ENCODE results near the gene TBXT.
"Not testable (repeated sequence)": the region's sequence is repeated elsewhere in the genome, so short reads cannot be mapped to it uniquely, and the experiment has no call there.

TBXT gene, protein sequence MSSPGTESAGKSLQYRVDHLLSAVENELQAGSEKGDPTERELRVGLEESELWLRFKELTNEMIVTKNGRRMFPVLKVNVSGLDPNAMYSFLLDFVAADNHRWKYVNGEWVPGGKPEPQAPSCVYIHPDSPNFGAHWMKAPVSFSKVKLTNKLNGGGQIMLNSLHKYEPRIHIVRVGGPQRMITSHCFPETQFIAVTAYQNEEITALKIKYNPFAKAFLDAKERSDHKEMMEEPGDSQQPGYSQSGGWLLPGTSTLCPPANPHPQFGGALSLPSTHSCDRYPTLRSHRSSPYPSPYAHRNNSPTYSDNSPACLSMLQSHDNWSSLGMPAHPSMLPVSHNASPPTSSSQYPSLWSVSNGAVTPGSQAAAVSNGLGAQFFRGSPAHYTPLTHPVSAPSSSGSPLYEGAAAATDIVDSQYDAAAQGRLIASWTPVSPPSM
- total RNA-seq: 0 to 0.18 (median 0) reads per million in 4 experiments

DNA sequence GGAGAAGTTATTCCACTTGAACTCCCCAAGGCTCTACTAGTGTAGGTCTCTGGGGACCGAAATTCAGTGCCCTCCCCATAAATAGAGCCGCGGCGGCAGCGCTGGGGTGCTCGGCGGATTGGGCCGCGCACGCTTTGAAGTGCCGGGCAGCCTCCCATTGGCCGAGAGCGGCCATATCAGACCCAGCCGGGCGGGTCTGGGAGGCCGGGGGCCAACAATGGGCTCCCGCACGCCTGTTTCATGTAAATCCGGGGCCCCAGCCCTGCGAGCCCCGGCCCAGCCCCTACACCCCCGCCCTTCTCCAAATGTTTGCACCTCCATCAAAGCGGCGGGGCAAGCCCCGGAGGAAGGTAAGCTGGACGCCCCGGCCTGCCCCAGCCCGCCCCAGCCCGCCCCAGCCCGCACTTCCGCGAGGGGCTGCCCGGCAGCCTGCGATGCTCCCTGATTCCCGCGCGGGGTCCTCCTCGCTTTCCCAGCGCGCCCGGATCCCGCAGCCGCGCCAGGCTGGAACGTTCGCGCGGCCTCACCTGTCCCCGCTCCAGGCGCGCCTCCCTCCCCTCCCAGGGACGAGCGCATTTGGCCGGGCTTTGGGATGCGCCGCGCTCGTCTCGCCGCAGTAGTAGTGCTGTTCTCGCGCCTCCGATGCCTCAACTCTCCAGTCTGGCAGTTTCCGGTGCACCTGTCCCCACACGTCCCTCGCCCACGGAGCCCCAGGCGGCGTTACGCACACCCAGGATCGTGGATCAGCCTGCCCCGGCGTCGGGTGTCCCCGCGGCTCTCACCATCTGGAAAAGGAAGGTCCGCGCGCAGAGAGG, at the start of gene TBXT:
TSS of gene TBXT (minus strand) at position 51 of the 815 bp plus-strand sequence. CDS start 260 bp downstream, outside the sequence.
- no peak for DNase-seq

DNA sequence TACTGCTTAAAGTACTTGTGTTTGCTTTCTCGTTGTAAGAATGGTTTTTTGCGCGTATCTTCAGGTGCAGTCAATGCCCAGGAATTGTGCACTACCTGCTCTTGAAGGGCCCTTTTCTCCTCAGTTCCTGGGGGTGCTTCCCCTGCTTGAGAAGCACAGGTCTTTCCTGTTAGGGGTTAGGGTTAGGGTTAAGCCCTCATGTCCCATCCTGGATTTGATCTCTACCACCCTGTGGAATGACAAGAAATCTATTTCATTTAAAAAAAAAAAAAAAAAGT, 39.6 kb upstream of the TBXT start:
- no peak for DNase-seq

DNA sequence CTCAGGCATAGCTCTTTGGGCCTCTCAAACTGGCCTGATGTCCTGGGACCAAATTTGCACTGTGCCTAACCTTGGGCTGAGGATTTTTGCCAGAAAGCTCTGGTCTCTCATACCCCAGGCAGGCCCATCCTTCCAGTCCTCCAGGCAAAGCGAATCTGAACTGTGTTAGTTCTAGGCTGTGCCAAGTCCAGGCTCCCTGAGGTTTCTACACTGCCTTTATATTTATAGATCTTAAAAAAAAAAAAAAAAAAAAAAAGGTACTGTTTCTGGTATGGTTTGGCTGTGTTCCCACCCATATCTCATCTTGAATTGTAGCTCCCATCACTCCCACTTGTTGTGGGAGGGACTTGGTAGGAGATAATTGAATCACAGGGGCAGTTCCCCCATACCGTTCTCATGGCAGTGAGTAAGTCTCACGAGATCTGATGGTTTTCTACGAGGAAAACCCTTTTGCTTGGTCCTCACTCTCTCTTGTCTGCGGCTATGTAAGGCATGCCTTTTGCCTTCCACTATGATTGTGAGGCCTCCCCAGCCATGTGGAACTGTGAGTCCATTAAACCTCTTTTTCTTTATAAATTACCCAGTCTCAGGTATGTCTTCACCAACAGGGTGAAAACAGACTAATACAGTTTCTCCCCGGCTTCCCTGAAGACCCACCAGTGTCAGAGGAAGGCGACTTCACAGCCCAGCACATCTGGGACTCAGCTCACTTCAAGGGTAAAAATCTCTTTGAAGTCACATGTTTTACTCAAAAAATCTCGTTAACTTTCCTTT, 39.0 kb upstream of the TBXT start:
- no peak for DNase-seq

DNA sequence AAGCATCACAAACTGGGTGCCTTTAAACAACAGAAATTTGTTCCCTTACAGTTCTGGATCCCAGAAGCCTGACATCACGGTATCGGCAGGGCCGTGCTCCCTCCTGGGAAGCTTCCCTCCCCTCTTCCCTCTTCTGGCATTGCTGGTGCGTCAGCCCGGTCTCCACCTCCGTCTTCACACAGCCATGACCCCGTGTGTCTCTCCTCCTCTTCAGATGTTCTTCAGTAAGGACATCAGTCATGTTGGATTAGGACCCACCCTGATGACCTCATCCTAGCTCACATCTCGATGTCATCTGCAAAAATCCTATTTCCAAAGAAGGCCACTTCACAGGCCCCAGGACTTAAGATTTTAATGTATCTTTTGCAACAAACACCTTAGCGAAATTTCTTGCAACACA, 38.4 kb upstream of the TBXT start:
- no peak for DNase-seq

GRCh38 chr6:166204852-166205650, 37.4 kb upstream of the TBXT start:
- DNase-seq: no peak

DNA sequence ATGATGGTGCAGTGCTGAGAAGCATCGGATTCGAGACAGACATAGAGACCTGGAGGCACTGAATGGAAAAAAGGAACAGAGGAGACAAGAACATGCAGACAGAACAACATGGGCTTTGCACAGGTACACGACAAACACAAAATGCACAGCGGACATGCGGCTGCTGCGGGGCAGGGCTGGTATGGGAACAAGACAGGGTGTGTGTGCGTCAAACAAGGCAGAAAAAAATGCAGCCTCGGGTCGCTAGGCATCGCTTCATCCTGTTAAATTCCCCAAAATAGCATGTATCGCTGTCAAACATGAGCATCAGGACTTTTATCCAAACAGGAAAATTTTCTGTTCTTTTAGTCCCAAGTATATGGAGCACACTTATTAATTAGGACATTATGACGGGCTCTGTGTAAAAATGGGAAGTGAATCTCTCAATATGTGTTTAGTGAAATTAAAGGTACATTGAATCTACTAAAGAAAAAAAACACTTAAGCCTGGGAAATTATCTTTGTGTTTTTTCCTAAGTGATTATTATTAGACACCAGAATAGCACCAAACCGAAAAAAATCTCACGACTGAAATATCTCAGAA, 36.1 kb upstream of the TBXT start:
- no peak for DNase-seq

DNA sequence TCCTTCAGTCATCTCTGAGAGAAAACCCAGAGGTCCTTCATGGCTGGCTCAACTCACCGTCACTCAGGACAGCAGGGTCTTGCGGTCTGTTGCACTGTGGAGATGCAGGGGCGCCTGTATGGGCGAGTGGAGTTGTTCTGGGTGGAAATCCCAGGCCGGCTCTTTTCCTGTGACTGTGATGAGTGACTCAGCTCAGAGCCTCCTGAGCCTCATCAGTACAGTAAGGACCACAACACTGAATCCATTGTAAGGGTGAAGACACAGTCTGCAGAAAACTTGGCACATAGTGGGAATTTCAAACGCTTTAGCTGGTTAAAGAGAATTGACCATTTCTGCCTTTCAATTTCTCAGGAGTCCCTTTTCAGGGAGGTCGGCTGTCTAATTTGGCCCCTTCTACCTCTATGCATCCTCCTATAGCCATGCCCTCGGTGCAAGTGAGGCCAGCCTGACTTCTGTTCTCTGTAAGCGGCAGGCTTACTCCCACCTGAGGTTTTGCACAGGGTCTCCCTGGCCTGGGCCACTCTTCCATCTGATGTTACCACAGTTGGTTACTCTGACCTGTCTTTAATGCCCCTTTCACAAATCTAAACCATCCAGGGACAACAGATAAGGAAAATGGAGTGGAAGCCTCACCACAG, 35.5 kb upstream of the TBXT start:
- no peak for DNase-seq

- no peak for DNase-seq
Observed at GRCh38 chr6:166202321-166202733, 34.7 kb upstream of the TBXT start.

DNA sequence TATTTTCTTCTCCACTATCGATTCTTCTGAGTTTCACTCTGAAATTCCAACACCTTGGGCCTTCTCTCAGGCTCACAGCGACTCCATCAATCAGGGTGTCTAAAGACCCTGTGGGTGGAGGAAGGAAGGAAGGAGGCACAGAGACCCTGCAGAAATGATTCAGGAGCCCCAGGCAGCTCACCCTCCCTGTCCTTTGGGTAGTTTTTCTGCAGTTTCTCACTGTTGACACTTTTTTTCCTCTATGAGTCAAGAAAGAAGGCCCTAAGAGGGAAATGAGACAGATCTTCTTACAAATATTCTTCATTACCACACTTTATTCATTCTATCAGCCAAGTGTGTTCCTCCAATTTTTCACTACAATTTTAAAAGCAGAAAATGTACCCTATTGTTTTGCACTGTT, 34.2 kb upstream of the TBXT start:
- DNase-seq: no peak

- DNase-seq: no peak
Observed at GRCh38 chr6:166197361-166197760, 29.7 kb upstream of the TBXT start.

DNA sequence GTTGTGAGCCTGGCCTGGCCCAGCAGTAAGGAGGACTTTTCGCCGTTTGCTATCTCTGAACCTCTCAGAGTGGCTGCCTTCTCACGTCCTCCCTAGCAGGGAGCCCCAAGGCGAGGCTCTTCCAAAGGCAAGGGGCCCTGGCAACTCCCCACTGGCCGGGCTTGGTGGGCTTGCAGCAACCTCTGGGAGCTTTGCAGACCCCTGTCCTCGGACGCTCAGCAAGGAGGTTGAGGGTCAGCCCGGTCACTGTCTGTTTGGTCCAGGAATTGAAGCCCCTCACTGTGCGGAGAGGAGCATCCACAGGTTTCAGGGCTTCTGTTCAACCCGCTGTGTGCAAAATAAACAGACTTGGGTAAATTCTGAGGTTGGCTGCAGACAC, 28.2 kb upstream of the TBXT start:
- no peak for DNase-seq

GRCh38 chr6:166194914-166195859, 27.5 kb upstream of the TBXT start:
- DNase-seq: no peak

- DNase-seq: no peak
Observed at GRCh38 chr6:166192557-166192956, 24.9 kb upstream of the TBXT start.

DNA sequence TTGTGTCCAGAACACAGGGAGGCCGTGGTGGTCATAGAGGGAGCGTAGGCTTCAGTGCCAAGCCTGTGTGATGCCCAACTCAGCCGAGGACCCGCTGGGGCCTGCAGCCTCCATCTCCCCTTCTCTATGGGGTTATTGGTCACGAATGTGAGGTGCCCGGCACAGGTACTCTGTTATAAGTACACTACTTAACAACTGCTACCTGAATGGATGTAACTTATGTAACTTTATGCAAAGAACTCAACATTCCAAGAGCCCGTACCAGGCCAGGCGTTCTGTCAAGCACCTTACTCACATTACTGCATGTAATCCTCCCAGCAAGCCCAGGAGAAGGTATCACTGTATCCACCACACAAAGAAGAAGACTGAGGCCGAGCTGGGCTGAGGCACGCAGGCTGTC, 24.5 kb upstream of the TBXT start:
- no peak for DNase-seq

- DNase-seq: no peak
Observed at GRCh38 chr6:166179704-166180103, 12.1 kb upstream of the TBXT start.

- DNase-seq: no peak
Observed at GRCh38 chr6:166176106-166176505, 8.5 kb upstream of the TBXT start.

DNA sequence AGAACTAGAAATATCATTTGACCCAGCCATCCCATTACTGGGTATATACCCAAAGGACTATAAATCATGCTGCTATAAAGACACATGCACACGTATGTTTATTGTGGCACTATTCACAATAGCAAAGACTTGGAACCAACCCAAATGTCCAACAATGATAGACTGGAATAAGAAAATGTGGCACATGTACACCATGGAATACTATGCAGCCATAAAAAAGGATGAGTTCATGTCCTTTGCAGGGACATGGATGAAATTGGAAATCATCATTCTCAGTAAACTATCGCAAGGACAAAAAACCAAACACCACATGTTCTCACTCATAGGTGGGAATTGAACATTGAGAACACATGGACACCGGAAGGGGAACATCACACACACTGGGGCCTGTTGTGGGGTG, 7.4 kb upstream of the TBXT start:
- not testable (repeated sequence) for DNase-seq

- no peak for DNase-seq
Observed at GRCh38 chr6:166174031-166174430, 6.4 kb upstream of the TBXT start.

GRCh38 chr6:166173281-166173951, 5.8 kb upstream of the TBXT start:
- DNase-seq: no peak

DNA sequence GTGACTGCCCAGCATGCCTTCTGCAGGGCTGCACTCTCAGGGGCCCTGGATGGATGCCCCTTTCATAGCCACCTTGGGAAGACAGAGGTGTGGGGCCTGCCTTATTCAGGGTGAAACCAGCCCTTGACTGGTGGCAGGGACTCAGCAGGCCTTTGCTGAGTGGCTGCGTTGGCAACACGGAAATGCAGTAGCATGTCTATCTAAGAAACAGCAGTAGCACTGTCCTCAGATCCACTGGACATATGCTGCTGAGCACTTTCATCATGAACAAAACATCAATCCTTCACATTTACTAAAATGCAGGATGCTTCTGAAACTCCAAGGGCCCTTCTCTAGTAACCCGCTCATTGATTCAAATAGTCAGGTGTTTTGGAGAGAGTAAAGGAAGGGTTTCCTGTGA, 4.9 kb upstream of the TBXT start:
- no peak for DNase-seq
